ES-I3 (cell line): Measurements from ENCODE around the gene TMC8.
"Not testable (repeated sequence)": the region's sequence is repeated elsewhere in the genome, so short reads cannot be mapped to it uniquely, and the experiment has no call there.

ENCODE experiments used
- H3K36me3 ChIP-seq: 2 replicates; pipeline ENCODE4 v1.6.1; 2013; ENCODE audit warnings: mild to moderate bottlenecking, low read length, control low read depth, moderate library complexity; ENCODE audit not compliant: insufficient read depth
- H3K4me1 ChIP-seq: 2 replicates; pipeline ENCODE4 v1.6.1; 2013; ENCODE audit warnings: mild to moderate bottlenecking, control low read depth, low read length; ENCODE audit not compliant: insufficient read depth
- H3K9ac ChIP-seq: 2 replicates; pipeline ENCODE4 v1.6.1; 2013; ENCODE audit warnings: low read depth, mild to moderate bottlenecking, low read length, moderate library complexity
- H3K9me3 ChIP-seq: 2 replicates; pipeline ENCODE4 v1.6.1; 2013; ENCODE audit warnings: mild to moderate bottlenecking, low read length, moderate library complexity; ENCODE audit not compliant: control insufficient read depth, insufficient read depth

TMC8 gene

GRCh38 chr17:78130437-78131101 lies at the start of gene TMC8:
Gene TMC8, plus strand, starts transcription at chr17:78130771. Its CDS starts 818 bp downstream, at chr17:78131589.
- Histone ChIP-seq H3K9ac (peak within 1 kb of the TSS; percentile 45; the same call in 1 of the 2 replicates), H3K4me1 (peaks cover 38% of the 10 kb centered on the region; the same call in 1 of the 2 replicates), H3K9me3 (no peaks in the 10 kb centered on the region), H3K36me3 (no peaks in the 10 kb centered on the region)

GRCh38 chr17:78081551-78081950 lies 49.0 kb upstream of the TMC8 start:
- H3K9ac ChIP-seq, result no peak overlapping the region
- no peaks in the 10 kb centered on the region for H3K9me3 ChIP-seq
- H3K4me1 ChIP-seq, result no peaks in the 10 kb centered on the region
- peaks cover 9% of the 10 kb centered on the region for H3K36me3 ChIP-seq

GRCh38 chr17:78082355-78082872 lies 48.2 kb upstream of the TMC8 start:
- H3K4me1 ChIP-seq, H3K9me3 ChIP-seq, H3K9ac ChIP-seq: not testable (repeated sequence)
- H3K36me3 ChIP-seq, result peaks cover 16% of the 10 kb centered on the region

- no peaks in the 10 kb centered on the region for H3K4me1 ChIP-seq
- H3K9ac ChIP-seq, result no peak overlapping the region
- H3K36me3 ChIP-seq, result peaks cover 19% of the 10 kb centered on the region
- no peaks in the 10 kb centered on the region for H3K9me3 ChIP-seq
Observed at GRCh38 chr17:78082988-78083387, 47.6 kb upstream of the TMC8 start.

GRCh38 chr17:78086740-78087139 lies 43.8 kb upstream of the TMC8 start:
- no peaks in the 10 kb centered on the region for H3K9me3 ChIP-seq
- H3K36me3 ChIP-seq, result peaks cover 20% of the 10 kb centered on the region
- H3K4me1 ChIP-seq, result no peaks in the 10 kb centered on the region
- no peak overlapping the region for H3K9ac ChIP-seq

- H3K9me3 ChIP-seq, result no peaks in the 10 kb centered on the region
- H3K4me1 ChIP-seq, result no peaks in the 10 kb centered on the region
- H3K36me3 ChIP-seq, result peaks cover 30% of the 10 kb centered on the region
- H3K9ac ChIP-seq, result no peak overlapping the region
Observed at GRCh38 chr17:78088529-78088928, 42.0 kb upstream of the TMC8 start.

- peaks cover 30% of the 10 kb centered on the region for H3K36me3 ChIP-seq
- no peaks in the 10 kb centered on the region for H3K4me1 ChIP-seq
- H3K9me3 ChIP-seq, result no peaks in the 10 kb centered on the region
- H3K9ac ChIP-seq, result no peak overlapping the region
Observed at GRCh38 chr17:78089576-78090281, 40.8 kb upstream of the TMC8 start.

- Histone ChIP-seq H3K4me1 (no peaks in the 10 kb centered on the region), H3K9me3 (no peaks in the 10 kb centered on the region), H3K36me3 (peaks cover 31% of the 10 kb centered on the region)
Observed at GRCh38 chr17:78092794-78093324, 37.7 kb upstream of the TMC8 start.

GRCh38 chr17:78095035-78095434 lies 35.5 kb upstream of the TMC8 start:
- peaks cover 5% of the 10 kb centered on the region; the same call in 1 of the 2 replicates for H3K9me3 ChIP-seq
- no peak overlapping the region for H3K9ac ChIP-seq
- peaks cover 44% of the 10 kb centered on the region for H3K36me3 ChIP-seq
- H3K4me1 ChIP-seq, result no peaks in the 10 kb centered on the region

More at GRCh38 chr17:78092794-78093324, 37.7 kb upstream of the TMC8 start:
- no peak overlapping the region for H3K9ac ChIP-seq

- H3K9me3 ChIP-seq, result peaks cover 10% of the 10 kb centered on the region
- H3K9ac ChIP-seq, result no peak overlapping the region
- no peaks in the 10 kb centered on the region for H3K4me1 ChIP-seq
- H3K36me3 ChIP-seq, result peaks cover 50% of the 10 kb centered on the region
Observed at GRCh38 chr17:78096093-78096492, 34.5 kb upstream of the TMC8 start.

- Histone ChIP-seq H3K9ac (no peak overlapping the region), H3K9me3 (peaks cover 21% of the 10 kb centered on the region), H3K36me3 (peaks cover 53% of the 10 kb centered on the region), H3K4me1 (peaks cover 5% of the 10 kb centered on the region; the same call in 1 of the 2 replicates)
Observed at GRCh38 chr17:78101112-78101511, 29.5 kb upstream of the TMC8 start.

GRCh38 chr17:78101542-78101941 lies 29.0 kb upstream of the TMC8 start:
- Histone ChIP-seq H3K9ac (no peak overlapping the region), H3K4me1 (peaks cover 5% of the 10 kb centered on the region; the same call in 1 of the 2 replicates), H3K9me3 (peaks cover 21% of the 10 kb centered on the region), H3K36me3 (peaks cover 50% of the 10 kb centered on the region)

- no peak overlapping the region for H3K9ac ChIP-seq
- H3K36me3 ChIP-seq, result peaks cover 33% of the 10 kb centered on the region
- peaks cover 5% of the 10 kb centered on the region; the same call in 1 of the 2 replicates for H3K4me1 ChIP-seq
- peaks cover 21% of the 10 kb centered on the region for H3K9me3 ChIP-seq
Observed at GRCh38 chr17:78103311-78103710, 27.3 kb upstream of the TMC8 start.

- Histone ChIP-seq H3K9me3 (peaks cover 16% of the 10 kb centered on the region), H3K9ac (no peak overlapping the region), H3K36me3 (peaks cover 28% of the 10 kb centered on the region), H3K4me1 (peaks cover 5% of the 10 kb centered on the region; the same call in 1 of the 2 replicates)
Observed at GRCh38 chr17:78104540-78104941, 26.0 kb upstream of the TMC8 start.
